ENCODE data around the gene LPCAT1.

Gene LPCAT1

GRCh38 chr5:1555011-1555807 is 31.4 kb upstream of the LPCAT1 start:
- DNase-seq: no peak

GRCh38 chr5:1554410-1554967 is 30.7 kb upstream of the LPCAT1 start:
- no peak for DNase-seq

GRCh38 chr5:1553539-1554409 is 30.0 kb upstream of the LPCAT1 start:
- no peak for DNase-seq

GRCh38 chr5:1552521-1553255 is 28.9 kb upstream of the LPCAT1 start:
- DNase-seq: no peak

- no peak for DNase-seq
Measured at GRCh38 chr5:1551426-1552301, 27.9 kb upstream of the LPCAT1 start.

GRCh38 chr5:1550287-1551076 is 26.7 kb upstream of the LPCAT1 start:
- DNase-seq: no peak

- no peak for DNase-seq
Measured at GRCh38 chr5:1549475-1550030, 25.8 kb upstream of the LPCAT1 start.

GRCh38 chr5:1548702-1549474 is 25.1 kb upstream of the LPCAT1 start:
- DNase-seq: no peak

GRCh38 chr5:1547655-1548054 is 23.9 kb upstream of the LPCAT1 start:
- DNase-seq: no peak

GRCh38 chr5:1547236-1547635 is 23.5 kb upstream of the LPCAT1 start:
- no peak for DNase-seq

- DNase-seq: no peak
Measured at GRCh38 chr5:1546556-1546955, 22.8 kb upstream of the LPCAT1 start.

GRCh38 chr5:1545805-1546355 is 22.1 kb upstream of the LPCAT1 start:
- DNase-seq: no peak

- no peak for DNase-seq
Measured at GRCh38 chr5:1545126-1545804, 21.5 kb upstream of the LPCAT1 start.

GRCh38 chr5:1544294-1544961 is 20.7 kb upstream of the LPCAT1 start:
- DNase-seq: no peak

GRCh38 chr5:1543398-1544293 is 19.9 kb upstream of the LPCAT1 start:
- DNase-seq: no peak

GRCh38 chr5:1542781-1543180 is 19.0 kb upstream of the LPCAT1 start:
- no peak for DNase-seq

GRCh38 chr5:1541702-1542400 is 18.1 kb upstream of the LPCAT1 start:
- no peak for DNase-seq

All from T-helper 9 cell (primary cell).